Muscle layer of duodenum (tissue), 2 donors: Measurements from ENCODE around the gene HECW1.
"Not testable (repeated sequence)": the region's sequence is repeated elsewhere in the genome, so short reads cannot be mapped to it uniquely, and the experiment has no call there.

Experiments
- H3K27ac ChIP-seq: one replicate; pipeline ENCODE4 v1.7.0; 2013; ENCODE audit warnings: mild to moderate bottlenecking, low read length
- H3K27me3 ChIP-seq: one replicate; pipeline ENCODE4 v1.7.0; 2013; ENCODE audit warnings: low read depth, mild to moderate bottlenecking, control low read depth, low read length
- H3K36me3 ChIP-seq, 2 donors: one replicate each; pipeline ENCODE4 v1.7.0; 2013; ENCODE audit warnings: low read length in 2 of 2, control low read depth in 1 of 2, mild to moderate bottlenecking in 1 of 2; ENCODE audit not compliant: insufficient read depth in 2 of 2, control insufficient read depth in 1 of 2
- H3K4me1 ChIP-seq, 2 donors: one replicate each; pipeline ENCODE4 v1.7.0; 2013; ENCODE audit warnings: low read length in 2 of 2, mild to moderate bottlenecking in 2 of 2, control low read depth in 1 of 2, moderate library complexity in 1 of 2; ENCODE audit not compliant: insufficient read depth in 2 of 2, control insufficient read depth in 1 of 2
- H3K4me3 ChIP-seq, 2 donors: one replicate each; pipeline ENCODE4 v1.7.0; 2013; ENCODE audit warnings: low read length in 2 of 2, low read depth in 1 of 2, mild to moderate bottlenecking in 1 of 2
- H3K9me3 ChIP-seq, 2 donors: one replicate each; pipeline ENCODE4 v1.7.0; 2013; ENCODE audit warnings: low read length in 2 of 2, control low read depth in 1 of 2, mild to moderate bottlenecking in 1 of 2; ENCODE audit not compliant: control insufficient read depth in 1 of 2
- donor health status: healthy.

HECW1 gene

DNA sequence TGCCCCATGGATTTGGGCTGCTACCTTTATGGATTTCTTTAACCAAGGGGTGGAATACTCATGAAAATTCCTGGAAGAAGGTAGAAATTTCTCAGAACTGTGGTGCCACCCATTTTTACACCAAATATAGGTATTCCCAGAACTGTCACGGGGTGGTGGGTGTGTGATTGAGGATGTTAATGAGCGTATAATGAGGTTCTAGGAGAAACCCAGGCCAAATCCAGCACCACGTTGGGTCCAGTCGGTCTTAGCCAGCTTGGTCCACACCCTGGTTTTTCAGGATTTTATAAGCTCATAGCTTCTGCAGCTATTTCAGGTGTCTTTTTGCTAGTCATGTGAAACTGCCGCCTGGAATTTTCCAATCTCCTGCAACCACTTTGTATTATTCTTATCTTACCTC is 83.3 kb downstream of the HECW1 start:
- Histone ChIP-seq H3K4me3 (no peak overlapping the region), H3K36me3 (no peaks in the 10 kb centered on the region), H3K4me1 (no peaks in the 10 kb centered on the region), H3K27ac (no peak overlapping the region), H3K9me3 (no peaks in the 10 kb centered on the region), H3K27me3 (no peaks in the 10 kb centered on the region)

DNA sequence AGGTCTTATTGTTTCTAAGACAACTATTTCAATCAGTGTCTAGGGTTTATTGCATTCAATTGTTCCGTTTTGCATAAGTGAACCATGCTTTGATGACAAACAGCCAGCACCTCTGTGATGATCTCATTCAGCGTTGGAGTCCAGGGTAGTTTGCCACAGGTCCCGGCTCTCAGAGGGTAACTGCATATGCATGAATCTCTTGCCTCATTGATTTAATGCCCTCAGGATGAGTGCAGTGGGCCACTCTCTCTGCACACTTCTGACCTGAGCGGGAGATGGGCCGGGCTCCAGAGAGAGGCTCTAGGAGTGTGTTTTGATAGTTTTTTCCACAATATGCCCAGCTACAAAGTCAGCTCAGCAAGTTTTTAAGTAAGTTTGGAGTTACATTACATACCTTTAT is 83.9 kb downstream of the HECW1 start:
- Histone ChIP-seq H3K9me3 (no peaks in the 10 kb centered on the region), H3K4me1 (no peaks in the 10 kb centered on the region), H3K27me3 (no peaks in the 10 kb centered on the region), H3K36me3 (no peaks in the 10 kb centered on the region), H3K27ac (no peak overlapping the region), H3K4me3 (no peak overlapping the region)

DNA sequence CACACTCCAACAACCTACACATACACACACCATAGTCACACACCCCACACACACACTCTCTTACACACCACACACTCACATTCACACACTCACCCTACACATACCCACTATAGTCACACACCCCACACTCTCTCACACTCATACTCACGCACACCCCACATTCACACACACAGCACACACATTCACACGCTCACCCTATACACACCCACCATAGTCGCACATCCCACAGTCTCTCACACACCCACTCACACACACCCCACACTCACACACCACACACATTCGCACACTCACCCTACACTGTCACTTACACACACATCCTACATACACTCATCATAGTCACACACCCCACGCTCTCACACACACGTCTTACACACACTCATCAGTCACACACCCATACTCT is 85.6 kb downstream of the HECW1 start:
- no peaks in the 10 kb centered on the region for H3K36me3 ChIP-seq

DNA sequence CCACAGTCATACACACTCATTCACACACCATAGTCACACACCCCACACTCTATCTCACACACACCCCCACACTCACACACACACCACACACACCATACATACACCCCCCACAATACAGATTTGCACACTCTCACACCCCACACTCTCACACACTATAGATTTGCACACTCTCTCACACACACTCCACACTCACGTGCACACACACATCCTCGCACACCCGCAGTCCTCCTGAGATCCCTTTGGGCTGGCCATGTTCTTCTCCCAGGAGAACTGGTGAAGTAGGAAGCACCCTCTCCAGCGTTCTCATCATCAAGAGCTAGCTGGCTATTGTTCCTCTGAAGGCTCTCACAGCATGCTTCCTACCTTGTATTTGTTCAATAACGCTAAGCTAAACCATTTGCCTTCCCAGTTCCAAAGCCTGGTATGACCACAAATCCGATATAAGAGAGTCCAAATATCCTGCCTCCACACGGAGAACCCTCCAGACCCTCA is 86.2 kb downstream of the HECW1 start:
- Histone ChIP-seq H3K9me3 (no peaks in the 10 kb centered on the region), H3K4me1 (no peaks in the 10 kb centered on the region), H3K27me3 (no peaks in the 10 kb centered on the region), H3K36me3 (no peaks in the 10 kb centered on the region), H3K4me3 (no peak overlapping the region), H3K27ac (no peak overlapping the region)

More for the DNA sequence above, 85.6 kb downstream of the HECW1 start:
- H3K27me3 ChIP-seq = no peaks in the 10 kb centered on the region
- H3K4me1 ChIP-seq = no peaks in the 10 kb centered on the region
- H3K27ac ChIP-seq = no peak overlapping the region
- H3K9me3 ChIP-seq = no peaks in the 10 kb centered on the region
- H3K4me3 ChIP-seq = no peak overlapping the region

- Histone ChIP-seq H3K9me3 (no peaks in the 10 kb centered on the region), H3K27me3 (no peaks in the 10 kb centered on the region), H3K27ac (no peak overlapping the region), H3K4me1 (no peaks in the 10 kb centered on the region), H3K36me3 (no peaks in the 10 kb centered on the region), H3K4me3 (no peak overlapping the region)
Observed at GRCh38 chr7:43199371-43200160, 87.1 kb downstream of the HECW1 start.

DNA sequence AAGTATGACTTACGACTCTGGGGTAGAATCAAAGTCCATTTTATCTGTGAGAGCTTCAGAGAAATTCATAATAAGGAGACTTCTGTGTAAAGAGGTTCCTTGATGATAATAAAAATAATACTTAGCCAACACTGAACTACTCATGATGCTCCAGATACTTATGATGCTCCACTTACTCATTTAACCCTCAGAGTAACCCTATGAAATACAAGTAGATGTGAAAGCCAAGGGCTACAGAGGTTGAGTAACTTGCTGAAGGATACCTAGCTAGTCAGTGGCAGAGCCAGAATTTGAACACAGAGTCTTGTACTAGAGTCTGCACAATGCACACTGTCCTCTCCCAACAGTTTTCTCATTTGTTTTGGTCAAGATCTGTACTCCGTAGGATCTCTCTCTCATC is 89.5 kb downstream of the HECW1 start:
- no peak overlapping the region for H3K4me3 ChIP-seq

GRCh38 chr7:43204081-43204480 is 91.6 kb downstream of the HECW1 start:
- H3K27ac ChIP-seq = no peak overlapping the region
- no peaks in the 10 kb centered on the region for H3K36me3 ChIP-seq
- no peaks in the 10 kb centered on the region for H3K4me1 ChIP-seq

More for the DNA sequence above, 89.5 kb downstream of the HECW1 start:
- no peak overlapping the region for H3K27ac ChIP-seq
- no peaks in the 10 kb centered on the region for H3K9me3 ChIP-seq
- H3K4me1 ChIP-seq = no peaks in the 10 kb centered on the region
- H3K36me3 ChIP-seq = no peaks in the 10 kb centered on the region
- H3K27me3 ChIP-seq = no peaks in the 10 kb centered on the region

DNA sequence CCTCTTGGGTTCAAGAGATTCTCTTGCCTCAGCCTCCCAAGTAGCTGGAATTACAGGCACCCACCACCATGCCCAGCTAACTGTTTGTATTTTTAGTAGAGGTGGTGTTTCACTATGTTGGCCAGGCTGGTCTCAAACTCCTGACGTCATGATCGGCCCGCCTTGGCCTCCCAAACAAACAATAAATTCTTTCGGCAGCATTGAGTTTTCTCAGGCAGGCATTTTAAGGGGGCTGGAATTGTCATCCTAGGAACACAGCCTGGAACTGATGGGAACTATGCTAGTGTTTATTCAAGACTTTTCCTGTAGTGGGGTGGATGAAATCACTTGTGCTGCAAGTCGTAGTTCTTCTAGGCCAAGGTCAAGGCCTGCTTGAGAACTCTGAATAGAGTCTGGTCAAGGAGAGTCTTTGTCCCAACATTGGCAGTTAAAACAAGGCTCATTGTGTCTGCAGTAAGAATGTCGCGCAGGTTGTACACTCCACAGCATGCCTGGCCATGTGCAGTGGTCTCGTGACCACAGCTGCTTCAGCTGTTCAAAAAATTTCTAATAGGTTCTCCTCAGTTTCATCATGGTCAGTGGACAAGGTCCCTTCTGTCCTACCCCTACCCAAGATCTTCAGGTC is 92.8 kb downstream of the HECW1 start:
- Histone ChIP-seq H3K9me3 (no peaks in the 10 kb centered on the region), H3K27ac (no peak overlapping the region), H3K4me1 (no peaks in the 10 kb centered on the region), H3K36me3 (no peaks in the 10 kb centered on the region), H3K27me3 (no peaks in the 10 kb centered on the region), H3K4me3 (no peak overlapping the region)

More at GRCh38 chr7:43204081-43204480, 91.6 kb downstream of the HECW1 start:
- Histone ChIP-seq H3K9me3 (no peaks in the 10 kb centered on the region), H3K4me3 (no peak overlapping the region), H3K27me3 (no peaks in the 10 kb centered on the region)

GRCh38 chr7:43208242-43208641 is 95.8 kb downstream of the HECW1 start:
- no peaks in the 10 kb centered on the region for H3K9me3 ChIP-seq
- H3K27ac ChIP-seq = no peak overlapping the region
- H3K36me3 ChIP-seq = no peaks in the 10 kb centered on the region
- no peaks in the 10 kb centered on the region for H3K27me3 ChIP-seq
- H3K4me3 ChIP-seq = no peak overlapping the region
- no peaks in the 10 kb centered on the region for H3K4me1 ChIP-seq

- H3K36me3 ChIP-seq, H3K4me3 ChIP-seq, H3K9me3 ChIP-seq, H3K4me1 ChIP-seq, H3K27ac ChIP-seq, H3K27me3 ChIP-seq: not testable (repeated sequence)
Observed at GRCh38 chr7:43210539-43210938, 98.1 kb downstream of the HECW1 start.

- Histone ChIP-seq H3K27me3 (no peaks in the 10 kb centered on the region), H3K4me3 (no peak overlapping the region), H3K27ac (no peak overlapping the region), H3K36me3 (no peaks in the 10 kb centered on the region), H3K4me1 (no peaks in the 10 kb centered on the region), H3K9me3 (no peaks in the 10 kb centered on the region)
Observed at GRCh38 chr7:43211286-43211685, 98.8 kb downstream of the HECW1 start.
